IMR-90 (cell line): ENCODE measurements around the gene CFAP157. TPM values are rescaled to one million over a fixed set of nuclear protein-coding genes. Genes with fewer than 3 reads are reported as not detected.

Source experiments
- ATAC-seq: fragments of 200-7000 bp; cut with Tn5 transposase; 2 replicates; pipeline ENCODE4 v1.9.1; 2020; ENCODE audit warnings: low read depth, mild to moderate bottlenecking, moderate library complexity
- BruUV-seq: library from RNA; stranded (reverse); fragments of 400-500 nt; replicated peaks from 2 replicates; lab custom pipeline; 2021; lab: Mats Ljungman, UMichigan
- CTCF ChIA-PET: fragments of 300-600 bp; formaldehyde crosslinking; extraction: SDS; loops from one replicate; lab custom pipeline; 2021; ENCODE audit warnings: antibody characterized with exemption; lab: Yijun Ruan, JAX
- POLR2A ChIA-PET: fragments of 300-600 bp; sonication (Branson Sonifier 250); formaldehyde crosslinking; loops from one replicate; lab custom pipeline; 2022; ENCODE audit warnings: antibody characterized with exemption; ENCODE audit not compliant: unreplicated experiment; lab: Charles Lee
- DNase-seq: peaks from one replicate; pipeline ENCODE4 v3.0.0; 2013
- H2AFZ ChIP-seq: replicated peaks from 2 replicates; pipeline ENCODE3; 2013; ENCODE audit warnings: low read length, mild to moderate bottlenecking; ENCODE audit not compliant: poor library complexity
- H2AK5ac ChIP-seq: 2 replicates; pipeline ENCODE4 v1.6.1; 2013; ENCODE audit warnings: low read depth, low read length, inconsistent platforms
- H2AK9ac ChIP-seq: replicated peaks from 2 replicates; pipeline ENCODE3; 2013; ENCODE audit warnings: mild to moderate bottlenecking, low read depth, low read length, moderate library complexity; ENCODE audit not compliant: poor library complexity
- H2BK120ac ChIP-seq: 2 replicates; pipeline ENCODE4 v1.6.1; 2013; ENCODE audit warnings: low read depth, low read length, inconsistent platforms
- H2BK15ac ChIP-seq: 3 replicates; pipeline ENCODE4 v1.6.1; 2013; ENCODE audit warnings: low read depth, low read length, inconsistent platforms
- H2BK20ac ChIP-seq: 2 replicates; pipeline ENCODE4 v1.6.1; 2013; ENCODE audit warnings: low read depth, mild to moderate bottlenecking, inconsistent platforms, low read length, moderate library complexity
- H2BK5ac ChIP-seq: 2 replicates; pipeline ENCODE4 v1.6.1; 2013; ENCODE audit warnings: mild to moderate bottlenecking, low read depth, low read length, inconsistent platforms; ENCODE audit not compliant: poor library complexity, severe bottlenecking
- H3K14ac ChIP-seq: replicated peaks from 2 replicates; pipeline ENCODE4 v1.6.1; 2013; ENCODE audit warnings: low read depth, low read length, inconsistent platforms
- H3K18ac ChIP-seq: 2 replicates; pipeline ENCODE4 v1.6.1; 2013; ENCODE audit warnings: low read depth, low read length, control low read depth
- H3K23ac ChIP-seq: 2 replicates; pipeline ENCODE4 v1.6.1; 2013; ENCODE audit warnings: low read depth, low read length, inconsistent platforms
- H3K27ac ChIP-seq: 2 replicates; pipeline ENCODE4 v1.5.1; 2013; ENCODE audit warnings: mild to moderate bottlenecking, control low read depth, low read length; ENCODE audit not compliant: insufficient read depth
- H3K27me3 ChIP-seq: 2 replicates; pipeline ENCODE4 v1.6.1; 2013; ENCODE audit warnings: low read length; ENCODE audit not compliant: control insufficient read depth, insufficient read depth
- H3K36me3 ChIP-seq: 2 replicates; pipeline ENCODE4 v1.6.1; 2013; ENCODE audit warnings: low read length, mixed read lengths; ENCODE audit not compliant: control insufficient read depth, insufficient read depth
- H3K4ac ChIP-seq: 2 replicates; pipeline ENCODE4 v1.6.1; 2013; ENCODE audit warnings: low read depth, low read length, inconsistent platforms
- H3K4me1 ChIP-seq: 2 replicates; pipeline ENCODE4 v1.6.1; 2013; ENCODE audit warnings: low read length, mixed read lengths; ENCODE audit not compliant: control insufficient read depth, insufficient read depth
- H3K4me2 ChIP-seq: 2 replicates; pipeline ENCODE4 v1.6.1; 2013; ENCODE audit warnings: low read depth, mild to moderate bottlenecking, control low read depth, low read length, moderate library complexity
- H3K4me3 ChIP-seq: 2 replicates; pipeline ENCODE4 v1.5.1; 2013; ENCODE audit warnings: low read depth, mild to moderate bottlenecking, control low read depth, low read length, moderate library complexity; ENCODE audit not compliant: insufficient read depth
- H3K56ac ChIP-seq: 2 replicates; pipeline ENCODE4 v1.6.1; 2013; ENCODE audit warnings: low read length, inconsistent platforms; ENCODE audit not compliant: insufficient read depth; ENCODE audit errors: extremely low read depth
- H3K79me1 ChIP-seq, 2 experiments: 2 replicates each; pipeline ENCODE4 v1.6.1; 2013; ENCODE audit warnings: low read length in 2 of 2, inconsistent platforms in 1 of 2, low read depth in 1 of 2
- H3K9ac ChIP-seq: 2 replicates; pipeline ENCODE4 v1.6.1; 2013; ENCODE audit warnings: low read depth, low read length, control low read depth
- H3K9me1 ChIP-seq: 2 replicates; pipeline ENCODE4 v1.6.1; 2013; ENCODE audit warnings: low read length, inconsistent platforms; ENCODE audit not compliant: insufficient read depth
- H3K9me3 ChIP-seq: 2 replicates; pipeline ENCODE4 v1.6.1; 2013; ENCODE audit warnings: low read length; ENCODE audit not compliant: control insufficient read depth, insufficient read depth
- H4K20me1 ChIP-seq: 2 replicates; pipeline ENCODE4 v1.6.1; 2013; ENCODE audit warnings: low read length, inconsistent platforms; ENCODE audit not compliant: insufficient read depth
- H4K5ac ChIP-seq: 2 replicates; pipeline ENCODE4 v1.6.1; 2013; ENCODE audit warnings: mild to moderate bottlenecking, low read depth, low read length, control low read depth
- H4K8ac ChIP-seq, 2 experiments: 2 replicates each; pipeline ENCODE4 v1.6.1; 2013; ENCODE audit warnings: low read depth in 2 of 2, low read length in 2 of 2, control low read depth in 1 of 2, inconsistent platforms in 1 of 2
- H4K91ac ChIP-seq: 2 replicates; pipeline ENCODE4 v1.6.1; 2013; ENCODE audit warnings: low read depth, low read length, inconsistent platforms; ENCODE audit not compliant: insufficient read depth
- BHLHE40 ChIP-seq: fragments of 150-350 bp; IDR thresholded peaks from 2 replicates; pipeline ENCODE4 v1.6.1; 2016; ENCODE audit warnings: mild to moderate bottlenecking, low read depth, low read length
- CEBPB ChIP-seq: IDR thresholded peaks from 2 replicates; pipeline ENCODE4 v1.6.1; 2012; ENCODE audit warnings: low read depth, low read length, improper control_type of control experiment
- MAZ ChIP-seq: IDR thresholded peaks from 2 replicates; pipeline ENCODE4 v1.6.1; 2012; ENCODE audit warnings: low read depth, mild to moderate bottlenecking, low read length, improper control_type of control experiment, moderate library complexity, borderline replicate concordance
- MXI1 ChIP-seq: IDR thresholded peaks from 2 replicates; pipeline ENCODE4 v1.6.1; 2012; ENCODE audit warnings: low read depth, mild to moderate bottlenecking, low read length, moderate library complexity, borderline replicate concordance
- NFE2L2 ChIP-seq: fragments of 150-350 bp; IDR thresholded peaks from 2 replicates; pipeline ENCODE4 v1.6.1; 2016; ENCODE audit warnings: low read depth, mild to moderate bottlenecking, low read length
- POLR2A ChIP-seq: IDR thresholded peaks from 2 replicates; pipeline ENCODE4 v1.6.1; 2012; ENCODE audit warnings: mild to moderate bottlenecking, low read depth, low read length
- RCOR1 ChIP-seq: IDR thresholded peaks from 2 replicates; pipeline ENCODE4 v1.6.1; 2012; ENCODE audit warnings: mild to moderate bottlenecking, low read length, improper control_type of control experiment; ENCODE audit not compliant: insufficient replicate concordance
- RFX5 ChIP-seq: IDR thresholded peaks from 2 replicates; pipeline ENCODE4 v1.8.0; 2012; ENCODE audit warnings: low read depth, mild to moderate bottlenecking, low read length, moderate library complexity
- SMC3 ChIP-seq: fragments of 150-350 bp; IDR thresholded peaks from 2 replicates; pipeline ENCODE4 v1.6.1; 2016; ENCODE audit warnings: low read depth, mild to moderate bottlenecking, antibody characterized with exemption, low read length, moderate library complexity
- WGBS, 2 experiments: methylation state at CpG; one replicate each; pipeline versions ENCODE4 v1.1.5 to v1.1.7; 2013; ENCODE audit warnings: missing lambda C conversion rate in 2 of 2; ENCODE audit not compliant: insufficient read length in 1 of 2; ENCODE audit errors: extremely low coverage in 2 of 2; 5-methylcytosine and 5-hydroxymethylcytosine counted together
- dilution Hi-C: fragments of 300-500 bp; cut with HindIII; formaldehyde crosslinking; loops from one replicate; pipeline ENCODE4 v1.14.3; 2018; ENCODE audit warnings: low sequenced_read_pairs; ENCODE audit not compliant: unreplicated experiment
- in situ Hi-C: fragments of 300-500 bp; cut with MboI; formaldehyde crosslinking; loops from 3 replicates; pipeline ENCODE4 v1.14.3; 2019; ENCODE audit warnings: low sequenced_read_pairs, inconsistent platforms, mixed read lengths
- intact Hi-C: fragments of 100-400 bp; cut with micrococcal nuclease; formaldehyde crosslinking; loops from 2 replicates; pipeline ENCODE4 v1.10.0; 2022
- polyA plus RNA-seq, 3 experiments: library from polyadenylated mRNA; depleted of rRNA; stranded (reverse); fragments of >200 nt; gene quantifications; 2 replicates each; pipeline ENCODE4 v1.2.3, GENCODE V29; 2012; ENCODE audit warnings: low replicate concordance in 1 of 3
- total RNA-seq: library from RNA; depleted of rRNA; stranded (reverse); fragments of >200 nt; gene quantifications from 2 replicates; pipeline ENCODE4 v1.2.3, GENCODE V29; 2012
- TF ChIP-seq, protein P1 (sequence below): fragments of 150-350 bp; IDR thresholded peaks from 2 replicates; pipeline ENCODE4 v1.6.1; 2016; ENCODE audit warnings: low read depth, mild to moderate bottlenecking, low read length, moderate library complexity, borderline replicate concordance
- TF ChIP-seq, protein P2 (sequence below): fragments of 150-350 bp; IDR thresholded peaks from 2 replicates; pipeline ENCODE4 v1.6.1; 2017; ENCODE audit warnings: mild to moderate bottlenecking, antibody characterized with exemption, low read length, low read depth
- TF ChIP-seq, protein P3 (sequence below): conservative IDR thresholded peaks from 2 replicates; pipeline ENCODE4 v1.5.1; 2012; ENCODE audit warnings: mild to moderate bottlenecking, low read depth, low read length, improper control_type of control experiment

The CFAP157 gene
- total and polyA plus RNA-seq, 2 of the 4 experiments (the other 2 are of a cell fraction): not detected

GRCh38 chr9:127762111-127762676 is 55.4 kb downstream of the CFAP157 start:
- H2AK9ac ChIP-seq: no peak overlapping the region
- CTCF ChIA-PET: no interaction called here
- POLR2A ChIA-PET: no interaction called here
- H2BK5ac ChIP-seq: no peak overlapping the region
- H4K8ac ChIP-seq: no peak overlapping the region
- no peak overlapping the region for H3K56ac ChIP-seq
- no peak overlapping the region for H4K91ac ChIP-seq
- in situ Hi-C loops (no loop called here), intact Hi-C loops (no loop called here), dilution Hi-C loops (no loop called here)
- no peak overlapping the region for H3K14ac ChIP-seq
- no peak overlapping the region for H3K4ac ChIP-seq
- H3K79me1 ChIP-seq: no peaks in the 10 kb centered on the region
- no peaks in the 10 kb centered on the region for H3K36me3 ChIP-seq
- DNase-seq (no peak), ATAC-seq (no peak)
- H3K4me1 ChIP-seq: no peaks in the 10 kb centered on the region
- no peak overlapping the region for H2BK20ac ChIP-seq
- H3K9ac ChIP-seq: no peak overlapping the region
- TF ChIP-seq MXI1 (no peak), RCOR1 (no peak), RFX5 (no peak), POLR2A (no peak), CEBPB (no peak), NFE2L2 (no peak), SMC3 (no peak), BHLHE40 (no peak), MAZ (no peak)
- TF ChIP-seq, protein P1, sequence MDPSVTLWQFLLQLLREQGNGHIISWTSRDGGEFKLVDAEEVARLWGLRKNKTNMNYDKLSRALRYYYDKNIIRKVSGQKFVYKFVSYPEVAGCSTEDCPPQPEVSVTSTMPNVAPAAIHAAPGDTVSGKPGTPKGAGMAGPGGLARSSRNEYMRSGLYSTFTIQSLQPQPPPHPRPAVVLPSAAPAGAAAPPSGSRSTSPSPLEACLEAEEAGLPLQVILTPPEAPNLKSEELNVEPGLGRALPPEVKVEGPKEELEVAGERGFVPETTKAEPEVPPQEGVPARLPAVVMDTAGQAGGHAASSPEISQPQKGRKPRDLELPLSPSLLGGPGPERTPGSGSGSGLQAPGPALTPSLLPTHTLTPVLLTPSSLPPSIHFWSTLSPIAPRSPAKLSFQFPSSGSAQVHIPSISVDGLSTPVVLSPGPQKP: no peak
- TF ChIP-seq, protein P2, sequence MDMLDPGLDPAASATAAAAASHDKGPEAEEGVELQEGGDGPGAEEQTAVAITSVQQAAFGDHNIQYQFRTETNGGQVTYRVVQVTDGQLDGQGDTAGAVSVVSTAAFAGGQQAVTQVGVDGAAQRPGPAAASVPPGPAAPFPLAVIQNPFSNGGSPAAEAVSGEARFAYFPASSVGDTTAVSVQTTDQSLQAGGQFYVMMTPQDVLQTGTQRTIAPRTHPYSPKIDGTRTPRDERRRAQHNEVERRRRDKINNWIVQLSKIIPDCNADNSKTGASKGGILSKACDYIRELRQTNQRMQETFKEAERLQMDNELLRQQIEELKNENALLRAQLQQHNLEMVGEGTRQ: no peak
- TF ChIP-seq, protein P3, sequence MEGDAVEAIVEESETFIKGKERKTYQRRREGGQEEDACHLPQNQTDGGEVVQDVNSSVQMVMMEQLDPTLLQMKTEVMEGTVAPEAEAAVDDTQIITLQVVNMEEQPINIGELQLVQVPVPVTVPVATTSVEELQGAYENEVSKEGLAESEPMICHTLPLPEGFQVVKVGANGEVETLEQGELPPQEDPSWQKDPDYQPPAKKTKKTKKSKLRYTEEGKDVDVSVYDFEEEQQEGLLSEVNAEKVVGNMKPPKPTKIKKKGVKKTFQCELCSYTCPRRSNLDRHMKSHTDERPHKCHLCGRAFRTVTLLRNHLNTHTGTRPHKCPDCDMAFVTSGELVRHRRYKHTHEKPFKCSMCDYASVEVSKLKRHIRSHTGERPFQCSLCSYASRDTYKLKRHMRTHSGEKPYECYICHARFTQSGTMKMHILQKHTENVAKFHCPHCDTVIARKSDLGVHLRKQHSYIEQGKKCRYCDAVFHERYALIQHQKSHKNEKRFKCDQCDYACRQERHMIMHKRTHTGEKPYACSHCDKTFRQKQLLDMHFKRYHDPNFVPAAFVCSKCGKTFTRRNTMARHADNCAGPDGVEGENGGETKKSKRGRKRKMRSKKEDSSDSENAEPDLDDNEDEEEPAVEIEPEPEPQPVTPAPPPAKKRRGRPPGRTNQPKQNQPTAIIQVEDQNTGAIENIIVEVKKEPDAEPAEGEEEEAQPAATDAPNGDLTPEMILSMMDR: no peak
- 50% methylated on average over 11 of the region's 16 CpGs; no CpG with 5 or more reads in 1 of the 2 experiments for WGBS, 2 experiments
- peaks cover 35% of the 10 kb centered on the region for H3K27me3 ChIP-seq
- no peak overlapping the region for H2BK15ac ChIP-seq
- no peak overlapping the region for H3K4me3 ChIP-seq
- no peak overlapping the region for H3K4me2 ChIP-seq
- no peaks in the 10 kb centered on the region for H3K9me1 ChIP-seq
- H2BK120ac ChIP-seq: no peak overlapping the region
- BruUV-seq: no TSS peak
- no peaks in the 10 kb centered on the region for H3K9me3 ChIP-seq
- no peak overlapping the region for H2AFZ ChIP-seq
- H3K27ac ChIP-seq: no peak overlapping the region
- no peaks in the 10 kb centered on the region for H4K20me1 ChIP-seq
- no peak overlapping the region for H4K5ac ChIP-seq
- H2AK5ac ChIP-seq: no peak overlapping the region
- no peak overlapping the region for H3K23ac ChIP-seq
- H3K18ac ChIP-seq: no peak overlapping the region
